A549 (cell line): Measurements from ENCODE around the gene FOSL2.

Experiments
- BCL3 ChIP-seq: fragments of >200 bp; sonication (Bioruptor Twin); formaldehyde crosslinking; IDR thresholded peaks from 3 replicates; pipeline ENCODE4 v1.6.1; 2016
- CTCF ChIP-seq: fragments of >200 bp; sonication (Bioruptor Twin); formaldehyde crosslinking; IDR thresholded peaks from 3 replicates; pipeline ENCODE4 v1.5.1; 2016
- EP300 ChIP-seq, 2 experiments: fragments of >200 bp; sonication (Bioruptor Twin); formaldehyde crosslinking; IDR thresholded peaks; 2 replicates in 1 of 2; 3 replicates in 1 of 2; pipeline ENCODE4 v1.6.1; 2016 to 2017
- FOSL2 ChIP-seq, 2 experiments: fragments of 450-650 bp in 1 of 2; fragments of >200 bp in 1 of 2; sonication (Bioruptor Twin) in 1 of 2; formaldehyde crosslinking; IDR thresholded peaks; 2 replicates each; pipeline versions ENCODE4 v1.5.0 to v1.6.1; 2016 to 2020; ENCODE audit warnings: mild to moderate bottlenecking in 1 of 2, moderate library complexity in 1 of 2
- HOXB5 ChIP-seq: fragments of 250-450 bp; sonication (Bioruptor Pico); IDR thresholded peaks from 2 replicates; pipeline ENCODE4 v1.5.0; 2020; ENCODE audit warnings: mild to moderate bottlenecking, moderate library complexity
- NPAS2 ChIP-seq: fragments of 250-450 bp; sonication (Bioruptor Pico); IDR thresholded peaks from 2 replicates; pipeline ENCODE4 v1.8.0; 2022; ENCODE audit warnings: mild to moderate bottlenecking, moderate library complexity, borderline replicate concordance
- PBX3 ChIP-seq: IDR thresholded peaks from 2 replicates; pipeline ENCODE4 v1.6.1; 2012
- POLR2A ChIP-seq: IDR thresholded peaks from 2 replicates; pipeline ENCODE4 v1.6.1; 2012; ENCODE audit warnings: mild to moderate bottlenecking, low read length
- SREBF2 ChIP-seq: fragments of 450-650 bp; IDR thresholded peaks from 2 replicates; pipeline ENCODE4 v1.6.1; 2014; ENCODE audit warnings: mild to moderate bottlenecking, moderate library complexity
- TF ChIP-seq, protein P1 (sequence below): fragments of 450-650 bp; IDR thresholded peaks from 2 replicates; pipeline ENCODE4 v1.6.1; 2014; ENCODE audit warnings: antibody characterized with exemption

DNA sequence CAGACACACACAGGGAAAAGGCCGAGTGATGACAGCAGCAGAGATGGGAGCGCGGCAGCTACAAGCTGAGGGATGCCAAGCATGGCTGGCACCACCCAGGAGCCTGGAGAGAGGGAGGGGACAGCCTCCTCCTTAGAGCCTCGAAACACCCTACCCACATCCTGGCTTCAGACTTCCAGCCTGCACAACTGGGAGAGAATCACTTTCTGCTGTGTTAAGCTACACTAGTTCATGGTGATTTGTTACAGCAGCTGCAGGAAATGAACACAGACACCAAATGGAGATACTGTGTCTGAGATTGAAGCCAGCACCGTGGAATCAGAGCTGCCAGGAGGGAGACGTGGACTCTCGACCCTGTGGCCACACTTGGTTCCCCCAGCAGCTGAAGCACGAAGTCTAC, 27.5 kb upstream of the FOSL2 start:
- TF ChIP-seq CTCF (no peak), BCL3 (no peak), FOSL2 (IDR thresholded peaks at IDR 0.05) (no peak), FOSL2 (CRISPR knock-in tag; IDR thresholded peaks at IDR 0.05) (no peak), EP300 (IDR thresholded peaks at IDR 0.05) (no peak), POLR2A (no peak), SREBF2 (no peak), NPAS2 (CRISPR knock-in tag) (no peak), HOXB5 (CRISPR knock-in tag) (no peak), PBX3 (no peak)
- TF ChIP-seq, protein P1, sequence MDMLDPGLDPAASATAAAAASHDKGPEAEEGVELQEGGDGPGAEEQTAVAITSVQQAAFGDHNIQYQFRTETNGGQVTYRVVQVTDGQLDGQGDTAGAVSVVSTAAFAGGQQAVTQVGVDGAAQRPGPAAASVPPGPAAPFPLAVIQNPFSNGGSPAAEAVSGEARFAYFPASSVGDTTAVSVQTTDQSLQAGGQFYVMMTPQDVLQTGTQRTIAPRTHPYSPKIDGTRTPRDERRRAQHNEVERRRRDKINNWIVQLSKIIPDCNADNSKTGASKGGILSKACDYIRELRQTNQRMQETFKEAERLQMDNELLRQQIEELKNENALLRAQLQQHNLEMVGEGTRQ = no peak
